GM12872 (cell line): ENCODE measurements around the gene LYG1.
"Not testable (repeated sequence)": the region's sequence is repeated elsewhere in the genome, so short reads cannot be mapped to it uniquely, and the experiment has no call there.

Experiments used
- TF ChIP-seq, protein P1 (sequence below): IDR thresholded peaks from 3 replicates; pipeline ENCODE4 v1.5.1; 2011; ENCODE audit warnings: low read depth, mild to moderate bottlenecking, low read length, moderate library complexity; ENCODE audit not compliant: insufficient read depth

The LYG1 gene

DNA sequence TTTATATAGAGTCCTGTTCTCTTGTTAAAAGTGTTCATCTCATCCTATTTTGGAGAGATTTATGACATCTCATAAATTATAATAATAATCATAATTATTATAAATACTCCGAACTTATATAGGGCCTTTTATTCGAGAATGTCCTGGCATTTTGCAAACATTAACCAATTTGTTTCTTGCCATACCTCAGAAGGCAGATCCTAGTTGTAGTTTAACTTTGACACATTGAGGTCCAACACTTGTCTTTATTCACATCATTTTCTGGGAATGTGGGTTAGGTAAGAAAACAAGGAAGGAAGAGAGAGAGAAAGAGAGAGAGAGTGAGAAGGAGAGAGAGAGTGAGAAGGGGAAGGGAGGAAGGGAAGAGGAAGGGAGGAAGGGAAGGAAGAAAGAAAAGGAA, at the start of gene LYG1:
TSS of gene LYG1 (minus strand) at position 101 of the 400 bp plus-strand sequence. CDS start 5,527 bp downstream, outside the sequence.
- TF ChIP-seq, protein P1, sequence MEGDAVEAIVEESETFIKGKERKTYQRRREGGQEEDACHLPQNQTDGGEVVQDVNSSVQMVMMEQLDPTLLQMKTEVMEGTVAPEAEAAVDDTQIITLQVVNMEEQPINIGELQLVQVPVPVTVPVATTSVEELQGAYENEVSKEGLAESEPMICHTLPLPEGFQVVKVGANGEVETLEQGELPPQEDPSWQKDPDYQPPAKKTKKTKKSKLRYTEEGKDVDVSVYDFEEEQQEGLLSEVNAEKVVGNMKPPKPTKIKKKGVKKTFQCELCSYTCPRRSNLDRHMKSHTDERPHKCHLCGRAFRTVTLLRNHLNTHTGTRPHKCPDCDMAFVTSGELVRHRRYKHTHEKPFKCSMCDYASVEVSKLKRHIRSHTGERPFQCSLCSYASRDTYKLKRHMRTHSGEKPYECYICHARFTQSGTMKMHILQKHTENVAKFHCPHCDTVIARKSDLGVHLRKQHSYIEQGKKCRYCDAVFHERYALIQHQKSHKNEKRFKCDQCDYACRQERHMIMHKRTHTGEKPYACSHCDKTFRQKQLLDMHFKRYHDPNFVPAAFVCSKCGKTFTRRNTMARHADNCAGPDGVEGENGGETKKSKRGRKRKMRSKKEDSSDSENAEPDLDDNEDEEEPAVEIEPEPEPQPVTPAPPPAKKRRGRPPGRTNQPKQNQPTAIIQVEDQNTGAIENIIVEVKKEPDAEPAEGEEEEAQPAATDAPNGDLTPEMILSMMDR: not testable (repeated sequence)

DNA sequence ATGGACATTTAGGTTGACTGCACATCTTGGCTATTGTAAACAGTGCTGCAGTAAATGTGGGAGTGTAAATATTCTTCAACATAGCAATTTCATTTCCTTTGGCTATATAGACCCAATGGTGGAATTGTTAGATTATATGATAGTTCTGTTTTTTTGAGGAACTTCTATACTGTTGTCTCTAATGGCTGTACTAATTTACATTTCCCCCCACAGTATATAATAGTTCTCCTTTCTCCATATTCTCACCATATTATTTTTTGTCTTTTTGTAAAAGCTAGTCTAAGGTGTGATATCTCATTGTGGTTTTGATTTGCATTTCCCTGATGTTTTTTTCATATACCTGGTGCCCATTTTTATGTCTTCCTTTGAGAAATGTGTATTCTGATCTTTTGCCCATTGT, 49.2 kb upstream of the LYG1 start:
- TF ChIP-seq, protein P1: no peak

DNA sequence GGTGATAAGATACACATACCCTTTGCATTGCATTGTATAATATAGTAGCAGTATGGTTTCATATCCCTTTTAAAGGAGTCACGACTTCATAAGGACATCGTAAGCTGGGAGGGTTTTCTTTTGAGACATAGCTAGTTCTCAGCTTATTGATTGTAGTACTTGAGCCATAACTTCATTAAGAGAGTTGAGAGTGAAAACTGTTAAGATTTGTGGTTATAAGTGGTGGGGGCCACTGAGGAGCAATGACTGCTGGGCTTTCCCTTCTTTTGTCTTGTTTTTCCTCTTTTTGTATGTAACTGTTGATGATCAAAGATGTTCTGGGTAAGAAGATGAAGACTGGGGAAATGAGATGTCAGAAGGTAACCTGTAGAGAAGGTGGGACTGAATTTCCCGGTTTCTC, 47.2 kb upstream of the LYG1 start:
- TF ChIP-seq, protein P1: no peak

DNA sequence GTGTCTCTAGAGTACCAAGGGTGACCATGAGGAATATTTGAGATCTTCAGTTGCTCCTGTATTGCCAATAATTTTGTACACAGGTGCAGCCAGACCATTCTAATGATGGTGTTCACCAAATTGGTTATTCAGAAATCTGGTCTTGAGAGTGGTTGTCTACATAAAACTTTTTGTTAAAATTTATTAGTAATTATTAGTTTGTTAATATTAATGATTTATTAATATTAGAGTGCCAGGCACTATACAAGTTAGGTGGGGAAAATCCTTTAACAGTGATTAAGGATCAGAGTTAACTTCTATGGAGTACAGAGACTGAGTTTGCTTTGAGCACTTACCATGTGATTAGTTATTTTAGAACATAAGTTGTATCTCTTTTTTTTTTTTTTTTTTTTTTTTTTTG, 45.2 kb upstream of the LYG1 start:
- TF ChIP-seq, protein P1: no peak

DNA sequence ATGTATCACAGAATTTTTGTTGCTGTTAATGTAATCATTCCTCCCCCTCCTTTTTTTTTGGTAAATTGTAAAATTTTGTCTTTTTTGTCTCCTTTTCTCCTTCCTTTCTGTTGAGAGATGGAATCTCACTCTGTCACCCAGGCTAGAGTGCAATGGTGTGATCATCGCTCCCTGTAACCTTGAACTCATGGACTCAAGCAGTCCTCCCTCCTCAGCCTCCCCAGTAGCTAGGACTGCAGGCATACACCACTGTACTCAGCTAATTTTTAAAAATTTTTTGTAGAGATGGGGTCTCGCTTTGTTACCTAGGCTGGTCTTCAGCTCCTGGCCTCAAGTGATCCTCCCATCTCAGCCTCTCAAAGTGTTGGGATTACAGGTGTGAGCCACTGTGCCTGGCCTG, 41.5 kb upstream of the LYG1 start:
- TF ChIP-seq, protein P1: no peak

DNA sequence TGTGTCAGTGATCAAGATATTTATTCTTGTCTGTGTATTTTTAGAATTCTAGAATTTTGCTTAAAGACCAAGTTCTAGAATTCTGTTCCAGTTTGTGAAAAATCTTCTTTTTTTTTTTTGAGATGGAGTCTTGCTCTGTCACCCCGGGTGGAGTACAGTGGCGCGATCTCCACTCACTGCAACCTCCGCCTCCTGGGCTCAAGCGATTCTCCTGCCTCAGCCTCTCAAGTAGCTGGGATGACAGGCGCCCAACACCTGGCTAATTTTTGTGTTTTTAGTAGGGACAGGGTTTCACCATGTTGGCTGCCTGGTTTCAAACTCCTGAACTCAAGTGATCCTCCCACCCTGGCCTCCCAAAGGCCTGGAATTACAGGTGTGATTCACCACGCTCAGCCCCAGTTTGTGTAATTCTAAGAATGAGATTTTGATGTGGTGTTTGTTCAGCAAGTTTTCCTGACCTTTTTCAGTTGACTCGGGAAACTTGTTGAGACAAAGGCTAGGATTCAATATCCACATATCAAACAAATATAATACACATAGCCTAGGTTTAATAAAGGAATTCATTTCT, 39.8 kb upstream of the LYG1 start:
- TF ChIP-seq, protein P1: no peak

DNA sequence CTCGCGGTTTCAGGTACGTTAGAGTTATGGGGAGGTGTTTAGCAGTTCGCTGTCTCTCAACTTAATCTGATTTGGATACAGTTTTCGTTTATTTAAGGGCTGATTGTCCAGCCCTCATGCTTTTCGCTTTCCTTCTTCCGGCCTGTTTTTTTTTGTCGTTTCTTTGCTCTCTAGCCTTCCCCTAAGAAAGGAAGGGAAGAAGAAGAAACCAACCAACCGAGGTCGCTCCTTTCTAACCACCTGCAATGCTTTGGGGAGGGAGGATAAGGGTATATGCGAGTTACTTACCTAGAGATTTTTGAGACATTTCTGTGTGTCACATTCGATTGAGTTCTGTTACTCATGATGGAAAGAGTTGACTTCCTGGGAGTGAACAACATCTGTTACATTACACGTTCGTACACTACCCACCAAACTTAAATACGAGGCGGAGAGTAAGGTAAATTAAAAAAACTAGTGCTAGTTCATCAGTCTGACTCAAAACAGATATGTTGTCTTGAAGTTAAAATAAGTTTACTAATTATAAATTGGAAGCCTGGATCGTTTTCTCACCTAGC, 37.1 kb upstream of the LYG1 start:
- TF ChIP-seq, protein P1: no peak
